HL-60/S4 (cell line): Measurements from ENCODE around the gene CMTM8.

Experiments
- in situ Hi-C: fragments of 300-500 bp; cut with MboI; formaldehyde crosslinking; loops from 2 replicates; pipeline ENCODE4 v1.14.3; 2022; ENCODE audit warnings: low sequenced_read_pairs

Gene CMTM8

GRCh38 chr3:32303977-32304881 is 65.7 kb downstream of the CMTM8 start:
- in situ Hi-C loops: no loop called here

DNA sequence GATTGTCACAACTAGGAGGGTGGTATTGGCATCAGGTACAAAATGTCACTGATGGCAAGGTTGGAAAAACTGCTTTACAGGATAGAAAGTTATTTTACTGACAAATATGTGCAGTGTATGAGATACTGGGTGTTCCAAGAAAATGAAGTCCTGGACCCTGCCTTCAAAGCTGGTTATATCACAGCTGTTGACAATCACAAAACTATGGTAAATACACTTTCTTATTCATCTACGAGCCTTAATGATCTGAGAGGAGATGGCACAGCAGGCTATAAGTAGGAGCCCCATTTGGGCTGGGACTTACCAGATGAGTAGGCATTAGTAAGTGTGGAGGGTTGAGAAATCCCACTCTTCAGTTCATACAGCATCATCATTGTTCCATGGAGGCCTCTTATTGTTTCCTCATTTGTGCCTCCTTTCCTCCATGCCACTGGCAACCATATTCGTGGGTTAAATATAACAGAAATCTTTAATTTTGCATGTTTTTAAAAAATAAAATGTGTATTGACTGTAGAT is 66.9 kb downstream of the CMTM8 start:
- in situ Hi-C loops: no loop called here

DNA sequence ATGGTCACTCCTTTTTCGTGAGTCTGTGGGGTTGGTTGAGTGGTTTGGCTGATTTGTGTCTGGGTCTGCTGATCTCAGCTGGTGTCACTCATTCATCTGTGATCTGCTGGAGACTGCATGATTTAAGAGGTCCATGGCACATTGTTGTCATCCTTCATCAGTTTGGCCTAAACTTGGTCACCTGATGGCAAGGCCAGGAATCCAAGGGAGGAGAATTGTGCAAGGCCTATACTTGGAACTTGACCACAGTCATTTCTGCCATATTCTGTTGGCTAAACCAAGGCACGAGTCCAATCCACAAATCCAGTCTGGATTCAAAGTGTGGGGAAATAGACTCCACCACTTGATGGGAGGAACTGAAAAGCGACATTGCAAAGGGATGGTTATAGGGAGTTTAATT is 67.6 kb downstream of the CMTM8 start:
- in situ Hi-C loops: no loop called here

DNA sequence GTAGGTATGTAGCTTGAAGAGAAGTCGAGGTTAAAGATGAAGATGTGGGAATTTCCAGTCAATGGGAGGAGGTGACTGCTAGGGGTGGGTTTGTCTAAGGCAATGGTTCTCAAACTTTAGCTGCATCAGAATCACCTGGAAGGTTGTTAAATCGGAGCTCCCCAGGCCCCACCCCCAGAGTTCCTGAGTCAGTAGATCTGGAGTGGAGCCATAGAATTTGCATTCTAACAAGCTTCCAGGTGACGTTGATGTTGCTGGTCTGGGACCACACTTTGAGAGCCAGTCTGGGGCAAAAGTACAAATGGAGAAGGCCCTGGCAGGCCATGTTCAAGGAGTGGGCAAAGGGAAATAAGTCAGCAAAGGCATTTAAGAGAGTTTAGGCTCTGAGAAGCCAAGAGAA is 69.1 kb downstream of the CMTM8 start:
- in situ Hi-C loops: no loop called here

DNA sequence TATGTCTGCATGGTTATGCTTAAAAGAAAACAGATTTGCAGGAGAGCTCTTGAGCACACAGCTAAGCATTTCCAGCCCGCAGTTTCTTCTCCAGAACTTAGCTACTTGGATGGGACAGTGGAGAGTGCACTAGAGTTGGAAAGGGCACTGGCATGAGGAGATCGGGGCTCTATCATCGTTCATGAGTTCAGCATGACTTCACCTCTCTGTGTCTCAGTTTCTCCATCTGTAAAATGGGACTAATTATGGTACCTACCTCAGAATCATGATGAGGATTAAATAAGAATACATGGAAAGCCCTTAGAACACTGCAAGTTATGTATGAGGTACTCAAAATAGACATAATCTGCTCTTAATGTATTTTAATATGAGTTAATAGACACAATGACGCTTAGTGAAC is 69.9 kb downstream of the CMTM8 start:
- in situ Hi-C loops: no loop called here

DNA sequence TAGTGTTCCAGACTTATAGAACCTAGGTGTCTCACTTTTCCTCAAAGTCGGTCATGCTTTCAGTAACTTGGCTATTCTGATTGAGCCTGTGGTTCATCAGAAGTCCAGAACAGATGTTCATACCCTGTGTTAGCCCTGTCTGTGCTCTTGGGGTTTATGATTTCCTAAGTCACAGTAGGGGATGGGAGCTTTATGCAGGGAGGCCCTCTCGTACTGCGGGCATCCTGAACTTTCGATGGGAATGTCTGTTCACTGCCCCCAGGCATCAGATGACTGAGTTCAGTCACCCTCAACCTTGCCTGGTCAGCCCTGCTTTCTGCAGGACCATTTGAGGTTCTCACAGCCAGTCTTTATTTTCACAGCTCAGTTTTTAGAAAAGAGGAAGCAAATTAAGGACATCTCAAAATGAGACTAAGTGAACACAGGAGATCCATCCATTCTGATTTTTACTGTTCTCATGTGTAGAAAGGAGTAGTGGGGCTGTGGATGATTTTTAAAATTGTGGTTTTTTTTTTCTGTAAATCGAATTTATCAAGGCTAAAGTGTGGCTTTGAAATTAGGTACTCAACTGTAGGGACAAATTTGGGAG is 71.3 kb downstream of the CMTM8 start:
- in situ Hi-C loops: no loop called here

- in situ Hi-C loops: no loop called here
Measured at GRCh38 chr3:32310336-32310735, 71.9 kb downstream of the CMTM8 start.

- in situ Hi-C loops: no loop called here
Measured at GRCh38 chr3:32310918-32311839, 72.7 kb downstream of the CMTM8 start.

DNA sequence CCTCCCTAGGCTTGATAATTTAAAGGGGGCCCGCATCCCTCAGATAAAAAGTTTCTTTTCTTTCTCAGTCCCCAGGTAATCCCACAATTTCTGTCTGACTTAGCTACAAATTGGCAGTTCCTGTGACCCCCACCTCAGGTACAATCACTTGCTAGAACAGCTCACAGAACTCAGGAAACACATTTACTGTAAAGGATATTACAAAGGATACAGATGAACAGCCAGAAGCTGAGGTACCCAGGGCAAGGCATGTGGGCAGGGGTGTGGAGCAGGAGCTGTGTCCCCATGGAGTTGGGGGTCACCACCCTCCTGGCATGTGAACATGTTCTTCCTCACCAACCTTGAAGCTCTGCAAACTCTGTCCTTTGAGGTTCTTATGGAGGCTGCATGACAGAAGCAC is 73.8 kb downstream of the CMTM8 start:
- in situ Hi-C loops: no loop called here

DNA sequence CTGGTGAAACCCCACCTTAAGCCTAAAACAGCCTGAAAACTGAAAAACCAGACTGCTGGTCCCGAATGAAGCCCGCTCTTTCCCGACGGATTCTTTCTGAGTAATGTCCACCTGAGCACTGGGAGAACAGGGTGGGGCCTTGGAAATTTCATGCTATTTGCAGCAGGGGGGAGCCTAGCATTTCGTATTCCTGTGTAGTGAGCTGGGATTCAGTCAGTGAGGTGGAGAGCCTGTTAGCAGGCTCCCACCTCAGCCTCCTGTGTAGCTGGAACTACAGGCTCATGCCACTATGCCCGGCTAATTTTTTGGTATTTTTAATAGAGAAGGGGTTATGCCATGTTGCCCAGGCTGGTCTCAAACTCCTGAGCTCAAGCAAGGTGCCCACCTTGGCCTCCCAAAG is 74.7 kb downstream of the CMTM8 start:
- in situ Hi-C loops: no loop called here

DNA sequence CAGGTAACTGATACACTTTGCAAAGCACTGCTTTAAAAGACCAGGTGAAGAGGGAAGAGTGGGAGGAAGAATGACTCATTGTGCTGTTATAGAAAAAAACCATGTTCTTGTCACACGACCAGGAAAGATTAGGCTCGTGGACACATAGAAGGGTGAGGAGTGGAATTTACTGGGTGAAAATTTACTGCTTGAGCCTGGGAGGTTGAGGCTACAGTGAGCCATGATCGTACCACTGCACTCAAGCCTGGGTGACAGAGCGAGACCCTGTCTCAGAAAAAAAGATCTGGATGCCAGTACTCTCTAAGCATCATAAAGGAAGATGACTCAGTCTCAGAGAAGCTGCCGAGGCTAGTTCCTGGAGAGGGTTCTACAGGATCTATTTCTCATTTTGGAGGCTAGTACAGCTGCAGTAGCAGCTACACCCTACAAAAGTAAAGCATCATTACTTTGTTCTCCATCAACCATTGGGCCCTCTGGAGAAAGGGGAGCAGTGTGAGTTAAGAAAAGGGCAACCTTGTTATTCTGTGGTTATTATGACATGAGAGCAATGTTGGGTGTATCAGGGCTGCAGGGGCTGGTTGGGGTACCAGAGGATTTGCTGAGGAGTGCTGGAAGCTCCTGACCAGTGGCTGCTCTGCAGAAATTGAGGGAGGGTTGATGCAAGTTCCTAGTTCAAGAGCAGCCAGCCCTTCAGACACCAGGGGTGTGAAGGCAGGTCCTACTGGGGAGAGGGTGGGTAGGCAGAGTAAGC is 75.4 kb downstream of the CMTM8 start:
- in situ Hi-C loops: no loop called here

GRCh38 chr3:32315441-32315840 is 77.0 kb downstream of the CMTM8 start:
- in situ Hi-C loops: no loop called here

- in situ Hi-C loops: no loop called here
Measured at GRCh38 chr3:32316319-32316718, 77.8 kb downstream of the CMTM8 start.

DNA sequence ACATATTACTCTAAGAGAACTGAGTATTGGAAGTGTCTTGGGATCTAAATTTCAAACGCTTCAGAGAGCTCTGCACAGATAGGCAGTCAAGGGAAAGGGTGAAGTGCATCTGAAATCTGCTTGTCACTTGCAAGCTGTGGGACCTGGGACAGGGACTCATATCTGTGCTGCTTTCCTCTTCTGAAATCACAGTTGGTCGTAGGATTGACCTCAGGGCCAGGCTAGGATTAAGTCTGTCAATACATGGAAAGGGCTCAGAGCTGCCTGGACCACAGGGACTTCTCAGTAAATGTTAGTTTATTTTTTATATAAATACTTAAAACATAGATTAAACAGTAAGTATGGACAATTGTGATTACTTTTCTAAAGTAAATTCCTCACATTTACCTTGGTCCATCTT is 78.5 kb downstream of the CMTM8 start:
- in situ Hi-C loops: no loop called here

GRCh38 chr3:32319607-32320006 is 81.1 kb downstream of the CMTM8 start:
- in situ Hi-C loops: no loop called here

- in situ Hi-C loops: no loop called here
Measured at GRCh38 chr3:32320080-32320479, 81.6 kb downstream of the CMTM8 start.

- in situ Hi-C loops: no loop called here
Measured at GRCh38 chr3:32321095-32321790, 82.8 kb downstream of the CMTM8 start.

- in situ Hi-C loops: no loop called here
Measured at GRCh38 chr3:32322311-32322710, 83.8 kb downstream of the CMTM8 start.

GRCh38 chr3:32323604-32324003 is 85.1 kb downstream of the CMTM8 start:
- in situ Hi-C loops: no loop called here

- in situ Hi-C loops: loop anchor here (25.0 kb wide), 1 partner anchor 138 kb away; no protein-coding TSS in a partner anchor
Measured at GRCh38 chr3:32325201-32325600, 86.7 kb downstream of the CMTM8 start.
